GM12872 (cell line): ENCODE results near the gene SYNPR.

ENCODE experiments used
- CTCF ChIP-seq: IDR thresholded peaks from 3 replicates; pipeline ENCODE4 v1.5.1; 2011; ENCODE audit warnings: low read depth, mild to moderate bottlenecking, low read length, moderate library complexity; ENCODE audit not compliant: insufficient read depth

Gene SYNPR

DNA sequence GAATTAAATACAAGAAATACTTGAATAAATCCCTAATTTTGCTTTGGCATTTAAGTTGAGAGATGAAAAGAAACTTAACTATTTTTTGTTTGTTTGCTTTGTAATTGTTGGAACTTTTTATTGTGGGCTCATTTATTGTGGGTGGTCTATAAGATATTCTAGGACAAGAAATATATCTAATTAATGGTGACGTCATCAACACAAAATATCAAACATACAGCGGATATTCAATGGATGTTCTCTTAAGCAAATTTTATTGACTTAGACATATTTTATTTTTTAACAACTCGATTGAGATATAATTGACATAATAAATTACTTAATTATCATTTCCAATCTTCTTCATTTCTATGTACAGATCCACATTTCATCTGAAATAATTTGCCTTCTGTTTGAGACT lies 30.0 kb downstream of the SYNPR start:
- no peak for TF ChIP-seq CTCF

GRCh38 chr3:63309768-63310167 lies 31.7 kb downstream of the SYNPR start:
- TF ChIP-seq CTCF = no peak

- TF ChIP-seq CTCF = no peak
Observed at GRCh38 chr3:63323766-63324165, 45.7 kb downstream of the SYNPR start.

DNA sequence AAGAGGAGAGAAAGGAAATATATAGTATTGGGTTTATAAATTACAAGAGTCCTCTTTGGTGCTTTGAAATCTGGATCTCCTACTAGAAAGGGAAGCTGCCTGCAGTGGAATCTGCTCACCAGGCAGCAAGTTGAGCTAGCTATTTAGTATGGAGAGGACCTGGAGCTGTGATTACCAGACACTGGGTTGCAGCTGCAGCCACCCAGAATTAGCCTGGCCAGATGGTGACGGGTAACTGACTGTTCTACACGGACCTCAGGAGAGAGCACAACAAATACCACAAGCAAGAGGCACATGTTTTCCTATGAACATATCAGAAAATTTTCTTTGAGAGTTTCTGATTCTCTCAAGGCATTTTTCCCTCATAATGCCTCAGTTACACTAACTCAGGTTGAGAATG lies 46.5 kb downstream of the SYNPR start:
- TF ChIP-seq CTCF = no peak

GRCh38 chr3:63325386-63325785 lies 47.3 kb downstream of the SYNPR start:
- TF ChIP-seq CTCF = no peak

DNA sequence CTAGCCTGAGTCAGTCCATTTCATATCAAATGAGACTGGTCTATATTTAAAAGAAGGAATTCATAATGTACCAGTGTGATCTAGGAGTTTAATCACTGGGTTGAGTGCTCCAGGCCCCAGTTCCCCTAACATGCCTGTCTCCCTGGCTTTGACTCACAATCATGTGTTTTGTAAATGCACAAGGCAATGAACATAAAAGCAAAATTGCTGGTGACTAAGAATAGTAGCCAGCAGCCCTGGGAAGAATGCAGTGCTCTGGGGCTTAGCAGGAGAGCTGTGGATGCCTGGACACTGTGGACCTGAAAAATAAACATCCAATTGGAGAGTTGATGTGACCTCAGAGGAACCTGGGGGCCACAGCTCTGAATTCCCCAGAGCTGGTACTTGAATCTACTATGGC lies 50.3 kb downstream of the SYNPR start:
- no peak for TF ChIP-seq CTCF

GRCh38 chr3:63331520-63331919 lies 53.4 kb downstream of the SYNPR start:
- TF ChIP-seq CTCF = no peak

DNA sequence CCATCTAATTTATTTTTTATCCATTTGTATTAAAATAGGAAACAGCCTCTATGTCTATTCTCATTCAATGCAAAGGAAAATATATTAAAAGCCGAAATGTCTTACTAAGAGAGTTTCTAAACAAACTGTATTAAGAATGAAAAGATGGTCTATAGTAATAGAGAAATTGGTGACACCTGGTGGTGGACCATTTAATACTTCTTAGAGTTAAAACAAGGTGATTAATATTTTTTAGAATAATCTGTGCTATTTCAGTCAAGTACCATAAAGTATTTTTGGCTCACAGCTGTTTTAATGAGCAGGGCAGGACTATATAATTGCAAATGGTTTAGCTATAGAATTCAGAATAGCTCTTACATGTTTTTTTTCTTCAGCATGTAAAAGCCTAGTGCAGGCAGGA lies 55.7 kb downstream of the SYNPR start:
- no peak for TF ChIP-seq CTCF
